OCI-LY1 (cell line): ENCODE results near the gene TMA7B.

ENCODE experiments used
- H2AFZ ChIP-seq: fragments of 200-600 bp; sonication (generic), shearing (Covaris generic); 2 replicates; pipeline ENCODE4 v1.6.0; 2014; ENCODE audit warnings: antibody characterized with exemption, mild to moderate bottlenecking, low read length
- H3F3A ChIP-seq: fragments of 200-600 bp; sonication (generic), shearing (Covaris generic); 2 replicates; pipeline ENCODE4 v1.6.0; 2014; ENCODE audit warnings: mild to moderate bottlenecking, antibody characterized with exemption, low read length, moderate library complexity; ENCODE audit not compliant: insufficient read depth
- H3K27ac ChIP-seq: fragments of 200-600 bp; sonication (generic); 2 replicates; pipeline ENCODE4 v1.5.1; 2014; ENCODE audit warnings: low read length, mixed run types, mild to moderate bottlenecking, low read depth; ENCODE audit not compliant: poor library complexity, severe bottlenecking
- H3K27me3 ChIP-seq: fragments of 200-600 bp; sonication (generic); 2 replicates; pipeline ENCODE4 v1.6.0; 2014; ENCODE audit warnings: antibody characterized with exemption, mild to moderate bottlenecking, low read length, moderate library complexity; ENCODE audit not compliant: insufficient read depth
- H3K36me3 ChIP-seq: fragments of 200-600 bp; sonication (generic); 2 replicates; pipeline ENCODE4 v1.6.1; 2014; ENCODE audit warnings: mild to moderate bottlenecking, antibody characterized with exemption, low read length, moderate library complexity, mixed read lengths; ENCODE audit not compliant: insufficient read depth
- H3K4me1 ChIP-seq: fragments of 200-600 bp; sonication (generic); 2 replicates; pipeline ENCODE4 v1.5.1; 2014; ENCODE audit warnings: mild to moderate bottlenecking, low read length, moderate library complexity; ENCODE audit not compliant: insufficient read depth, severe bottlenecking
- H3K4me2 ChIP-seq: fragments of 200-600 bp; sonication (generic), shearing (Covaris generic); 2 replicates; pipeline ENCODE4 v1.6.1; 2014; ENCODE audit warnings: low read length
- H3K4me3 ChIP-seq: fragments of 200-600 bp; sonication (generic); 2 replicates; pipeline ENCODE4 v1.5.1; 2014; ENCODE audit warnings: low read length, low read depth, mild to moderate bottlenecking, mixed read lengths; ENCODE audit not compliant: poor library complexity, severe bottlenecking
- H3K79me2 ChIP-seq: fragments of 200-600 bp; shearing (Covaris generic); 2 replicates; pipeline ENCODE4 v1.6.1; 2016; ENCODE audit warnings: mixed run types, low read length, mixed read lengths; ENCODE audit not compliant: insufficient read depth
- H3K9ac ChIP-seq: fragments of 200-600 bp; sonication (generic), shearing (Covaris generic); 2 replicates; pipeline ENCODE4 v1.6.1; 2014; ENCODE audit warnings: mild to moderate bottlenecking, low read length, mixed read lengths
- H3K9me2 ChIP-seq: fragments of 200-600 bp; sonication (generic), shearing (Covaris generic); 2 replicates; pipeline ENCODE4 v1.6.1; 2014; ENCODE audit warnings: low read depth, mild to moderate bottlenecking, low read length, mixed read lengths
- H3K9me3 ChIP-seq: fragments of 200-600 bp; shearing (Covaris generic); 2 replicates; pipeline ENCODE4 v1.6.1; 2014; ENCODE audit warnings: low read length, mixed read lengths
- H4K20me1 ChIP-seq: fragments of 200-600 bp; sonication (generic), shearing (Covaris generic); 2 replicates; pipeline ENCODE4 v1.6.0; 2016; ENCODE audit warnings: mild to moderate bottlenecking, low read length; ENCODE audit not compliant: insufficient read depth
- EZH2 ChIP-seq: fragments of 200-600 bp; sonication (generic), shearing (Covaris generic); IDR thresholded peaks from 2 replicates; pipeline ENCODE4 v1.8.0; 2017; ENCODE audit warnings: borderline replicate concordance, mixed run types, mild to moderate bottlenecking, antibody characterized with exemption, low read length, moderate library complexity, mixed read lengths
- TF ChIP-seq, protein P1 (sequence below): fragments of 200-600 bp; sonication (generic), shearing (Covaris generic); IDR thresholded peaks from 2 replicates; pipeline ENCODE4 v1.5.1; 2017; ENCODE audit warnings: mild to moderate bottlenecking, antibody characterized with exemption, low read length, moderate library complexity, mixed read lengths

TMA7B gene

GRCh38 chr22:39916496-39916895 lies 43.7 kb upstream of the TMA7B start:
- H3K4me1 ChIP-seq = no peaks in the 10 kb centered on the region
- H4K20me1 ChIP-seq = no peaks in the 10 kb centered on the region
- H3K36me3 ChIP-seq = no peaks in the 10 kb centered on the region
- no peaks in the 10 kb centered on the region for H3K27me3 ChIP-seq
- H3K9ac ChIP-seq = no peak overlapping the region
- H3F3A ChIP-seq = no peaks in the 10 kb centered on the region
- no peaks in the 10 kb centered on the region for H3K9me2 ChIP-seq
- no peak overlapping the region for H3K4me2 ChIP-seq
- no peak overlapping the region for H3K4me3 ChIP-seq
- TF ChIP-seq EZH2 = no peak
- TF ChIP-seq, protein P1, sequence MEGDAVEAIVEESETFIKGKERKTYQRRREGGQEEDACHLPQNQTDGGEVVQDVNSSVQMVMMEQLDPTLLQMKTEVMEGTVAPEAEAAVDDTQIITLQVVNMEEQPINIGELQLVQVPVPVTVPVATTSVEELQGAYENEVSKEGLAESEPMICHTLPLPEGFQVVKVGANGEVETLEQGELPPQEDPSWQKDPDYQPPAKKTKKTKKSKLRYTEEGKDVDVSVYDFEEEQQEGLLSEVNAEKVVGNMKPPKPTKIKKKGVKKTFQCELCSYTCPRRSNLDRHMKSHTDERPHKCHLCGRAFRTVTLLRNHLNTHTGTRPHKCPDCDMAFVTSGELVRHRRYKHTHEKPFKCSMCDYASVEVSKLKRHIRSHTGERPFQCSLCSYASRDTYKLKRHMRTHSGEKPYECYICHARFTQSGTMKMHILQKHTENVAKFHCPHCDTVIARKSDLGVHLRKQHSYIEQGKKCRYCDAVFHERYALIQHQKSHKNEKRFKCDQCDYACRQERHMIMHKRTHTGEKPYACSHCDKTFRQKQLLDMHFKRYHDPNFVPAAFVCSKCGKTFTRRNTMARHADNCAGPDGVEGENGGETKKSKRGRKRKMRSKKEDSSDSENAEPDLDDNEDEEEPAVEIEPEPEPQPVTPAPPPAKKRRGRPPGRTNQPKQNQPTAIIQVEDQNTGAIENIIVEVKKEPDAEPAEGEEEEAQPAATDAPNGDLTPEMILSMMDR = no peak
- H3K27ac ChIP-seq = no peak overlapping the region
- H3K9me3 ChIP-seq = no peaks in the 10 kb centered on the region
- no peaks in the 10 kb centered on the region for H3K79me2 ChIP-seq
- no peak overlapping the region for H2AFZ ChIP-seq

DNA sequence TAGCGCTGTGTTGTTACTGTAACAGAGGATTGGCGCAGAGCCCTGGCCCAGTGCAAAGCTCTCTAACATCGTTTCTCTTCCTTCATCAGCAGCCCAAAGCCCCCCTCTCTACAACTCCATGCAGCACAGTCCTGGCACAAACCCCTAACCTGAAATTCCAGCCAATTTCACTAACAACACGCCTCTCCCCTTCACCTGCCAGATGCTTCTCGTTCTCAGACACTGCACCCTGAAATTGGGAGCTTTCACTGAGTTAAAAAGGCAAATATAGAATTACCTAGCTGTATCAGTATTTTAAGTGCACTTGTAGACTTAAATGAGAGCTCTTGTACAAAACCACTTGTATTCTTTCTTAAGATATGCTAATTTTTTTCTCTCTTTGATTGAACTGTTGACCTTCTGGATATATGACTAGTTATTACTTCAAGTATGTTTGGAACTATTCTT lies 43.0 kb upstream of the TMA7B start:
- Histone ChIP-seq H3K4me3 (no peak overlapping the region), H3K36me3 (no peaks in the 10 kb centered on the region), H3K27me3 (no peaks in the 10 kb centered on the region), H4K20me1 (no peaks in the 10 kb centered on the region), H3K27ac (no peak overlapping the region), H3K79me2 (no peaks in the 10 kb centered on the region), H3K9ac (no peak overlapping the region), H3F3A (no peaks in the 10 kb centered on the region), H2AFZ (no peak overlapping the region), H3K4me1 (no peaks in the 10 kb centered on the region), H3K9me2 (no peaks in the 10 kb centered on the region), H3K9me3 (no peaks in the 10 kb centered on the region), H3K4me2 (no peak overlapping the region)
- TF ChIP-seq, protein P1 = no peak
- no peak for TF ChIP-seq EZH2

DNA sequence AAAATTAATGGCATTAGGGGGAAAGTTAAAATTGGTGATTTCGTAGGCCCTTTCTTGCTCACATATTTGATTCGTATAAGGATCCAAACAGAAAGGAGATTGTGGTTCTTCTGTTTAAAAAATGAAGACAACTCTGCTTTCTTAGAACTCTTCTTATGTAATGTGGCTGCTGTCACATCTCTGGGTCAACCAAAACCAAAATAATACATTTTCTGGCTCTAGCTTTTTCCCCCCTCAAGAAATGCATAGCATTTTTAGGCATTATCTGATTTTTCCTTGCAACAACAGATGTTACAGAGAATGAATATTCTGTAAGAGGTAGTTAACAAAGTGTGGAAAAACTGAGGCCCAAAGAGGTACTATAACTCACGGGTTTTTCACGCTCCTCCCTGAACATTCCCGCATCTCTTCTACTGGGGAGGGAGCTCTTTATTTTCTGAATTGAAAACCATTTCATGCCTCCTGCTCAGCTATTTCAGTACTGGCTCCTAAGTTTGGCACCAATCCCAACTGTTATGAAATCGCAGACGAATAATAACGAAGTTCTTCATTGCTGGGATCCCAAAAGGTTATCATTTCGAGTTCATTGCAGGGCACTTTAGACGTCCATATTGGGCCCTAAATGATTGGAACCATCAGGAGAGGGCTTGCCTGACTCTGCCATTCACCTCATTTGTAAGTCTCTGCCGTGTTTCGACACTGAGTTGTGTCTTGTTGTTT lies 42.3 kb upstream of the TMA7B start:
- Histone ChIP-seq H2AFZ (no peak overlapping the region), H3K27ac (no peak overlapping the region), H3K4me2 (no peak overlapping the region), H3K9ac (no peak overlapping the region), H3K9me2 (no peaks in the 10 kb centered on the region), H4K20me1 (no peaks in the 10 kb centered on the region), H3K4me1 (no peaks in the 10 kb centered on the region), H3K9me3 (no peaks in the 10 kb centered on the region), H3K4me3 (no peak overlapping the region), H3K36me3 (no peaks in the 10 kb centered on the region), H3K79me2 (no peaks in the 10 kb centered on the region), H3K27me3 (no peaks in the 10 kb centered on the region), H3F3A (no peaks in the 10 kb centered on the region)
- TF ChIP-seq, protein P1 = no peak
- no peak for TF ChIP-seq EZH2
